Measurements from ENCODE around the gene PRAMEF4.
"Not testable (repeated sequence)": the region's sequence is repeated elsewhere in the genome, so short reads cannot be mapped to it uniquely, and the experiment has no call there.

The PRAMEF4 gene

GRCh38 chr1:12886101-12886500 lies at the start of gene PRAMEF4:
Gene PRAMEF4, minus strand, starts transcription at chr1:12886201. Its CDS starts 2,807 bp downstream, at chr1:12883394.
- H3K27ac ChIP-seq, result not testable (repeated sequence)

GRCh38 chr1:12924368-12924767 lies 38.4 kb upstream of the PRAMEF4 start:
- H3K27ac ChIP-seq, result not testable (repeated sequence)

- H3K27ac ChIP-seq, result not testable (repeated sequence)
- peak; percentile 38; the same call in 1 of the 2 replicates for TF ChIP-seq CTCF (conservative IDR thresholded peaks at IDR 0.05)
Measured at GRCh38 chr1:12921749-12922148, 35.7 kb upstream of the PRAMEF4 start.

- not testable (repeated sequence) for H3K27ac ChIP-seq
Measured at GRCh38 chr1:12916310-12916709, 30.3 kb upstream of the PRAMEF4 start, which contains the start of gene PRAMEF7. Gene PRAMEF7, plus strand, starts transcription at chr1:12916610. Its CDS starts 1,083 bp downstream, at chr1:12917693.

- H3K27ac ChIP-seq, result not testable (repeated sequence)
Measured at GRCh38 chr1:12903793-12904572, 18.0 kb upstream of the PRAMEF4 start.

GRCh38 chr1:12899186-12899585 lies 13.2 kb upstream of the PRAMEF4 start:
- not testable (repeated sequence) for H3K27ac ChIP-seq

GRCh38 chr1:12898170-12898569 lies 12.2 kb upstream of the PRAMEF4 start, which contains the start of gene PRAMEF10:
Gene PRAMEF10, minus strand, starts transcription at chr1:12898270. Its CDS starts 2,423 bp downstream, at chr1:12895847.
- not testable (repeated sequence) for H3K27ac ChIP-seq

GRCh38 chr1:12878453-12878852 lies 7.5 kb downstream of the PRAMEF4 start:
- not testable (repeated sequence) for H3K27ac ChIP-seq

- not testable (repeated sequence) for H3K27ac ChIP-seq
Measured at GRCh38 chr1:12863131-12863880, 22.7 kb downstream of the PRAMEF4 start.

GRCh38 chr1:12856786-12857185 lies 29.2 kb downstream of the PRAMEF4 start, which contains the start of gene PRAMEF2:
Gene PRAMEF2, plus strand, starts transcription at chr1:12857086. Its CDS starts 1,924 bp downstream, at chr1:12859010.
- H3K27ac ChIP-seq, result not testable (repeated sequence)

- no peak overlapping the region for H3K27ac ChIP-seq
- no peak for TF ChIP-seq CTCF (conservative IDR thresholded peaks at IDR 0.05)
Measured at GRCh38 chr1:12851779-12852178, 34.2 kb downstream of the PRAMEF4 start.

- not testable (repeated sequence) for H3K27ac ChIP-seq
Measured at GRCh38 chr1:12848620-12849019, 37.4 kb downstream of the PRAMEF4 start, which contains the start of gene HNRNPCL1. Gene HNRNPCL1, minus strand, starts transcription at chr1:12848720. Its CDS starts 431 bp downstream, at chr1:12848289.

- not testable (repeated sequence) for H3K27ac ChIP-seq
Measured at GRCh38 chr1:12833251-12833650, 52.8 kb downstream of the PRAMEF4 start.

- not testable (repeated sequence) for H3K27ac ChIP-seq
Measured at GRCh38 chr1:12831310-12831709, 54.7 kb downstream of the PRAMEF4 start, which contains the start of gene PRAMEF11. Gene PRAMEF11, minus strand, starts transcription at chr1:12831410. Its CDS starts 2,621 bp downstream, at chr1:12828789.
